IMR-90 (cell line): ENCODE data around the gene HSD17B11.
"Not testable (repeated sequence)": the region's sequence is repeated elsewhere in the genome, so short reads cannot be mapped to it uniquely, and the experiment has no call there.

Experiments used
- BHLHE40 ChIP-seq: fragments of 150-350 bp; IDR thresholded peaks from 2 replicates; pipeline ENCODE4 v1.6.1; 2016; ENCODE audit warnings: mild to moderate bottlenecking, low read depth, low read length
- CEBPB ChIP-seq: IDR thresholded peaks from 2 replicates; pipeline ENCODE4 v1.6.1; 2012; ENCODE audit warnings: low read depth, low read length, improper control_type of control experiment
- CHD1 ChIP-seq: IDR thresholded peaks from 2 replicates; pipeline ENCODE4 v1.6.1; 2012; ENCODE audit warnings: low read depth, low read length, improper control_type of control experiment
- FOS ChIP-seq: fragments of 150-350 bp; IDR thresholded peaks from 2 replicates; pipeline ENCODE4 v1.6.1; 2016; ENCODE audit warnings: low read depth, low read length
- MAFK ChIP-seq: IDR thresholded peaks from 2 replicates; pipeline ENCODE4 v1.6.1; 2012; ENCODE audit warnings: low read depth, low read length, improper control_type of control experiment
- MAZ ChIP-seq: IDR thresholded peaks from 2 replicates; pipeline ENCODE4 v1.6.1; 2012; ENCODE audit warnings: low read depth, mild to moderate bottlenecking, low read length, improper control_type of control experiment, moderate library complexity, borderline replicate concordance
- MXI1 ChIP-seq: IDR thresholded peaks from 2 replicates; pipeline ENCODE4 v1.6.1; 2012; ENCODE audit warnings: low read depth, mild to moderate bottlenecking, low read length, moderate library complexity, borderline replicate concordance
- POLR2A ChIP-seq: IDR thresholded peaks from 2 replicates; pipeline ENCODE4 v1.6.1; 2012; ENCODE audit warnings: mild to moderate bottlenecking, low read depth, low read length
- RAD21 ChIP-seq: IDR thresholded peaks from 2 replicates; pipeline ENCODE4 v1.6.1; 2012; ENCODE audit warnings: low read length, improper control_type of control experiment
- RCOR1 ChIP-seq: IDR thresholded peaks from 2 replicates; pipeline ENCODE4 v1.6.1; 2012; ENCODE audit warnings: mild to moderate bottlenecking, low read length, improper control_type of control experiment; ENCODE audit not compliant: insufficient replicate concordance
- RFX5 ChIP-seq: IDR thresholded peaks from 2 replicates; pipeline ENCODE4 v1.8.0; 2012; ENCODE audit warnings: low read depth, mild to moderate bottlenecking, low read length, moderate library complexity
- SMC3 ChIP-seq: fragments of 150-350 bp; IDR thresholded peaks from 2 replicates; pipeline ENCODE4 v1.6.1; 2016; ENCODE audit warnings: low read depth, mild to moderate bottlenecking, antibody characterized with exemption, low read length, moderate library complexity
- TF ChIP-seq, protein P1 (sequence below): fragments of 150-350 bp; IDR thresholded peaks from 2 replicates; pipeline ENCODE4 v1.6.1; 2016; ENCODE audit warnings: low read depth, mild to moderate bottlenecking, low read length, moderate library complexity, borderline replicate concordance
- TF ChIP-seq, protein P2 (sequence below): conservative IDR thresholded peaks from 2 replicates; pipeline ENCODE4 v1.5.1; 2012; ENCODE audit warnings: mild to moderate bottlenecking, low read depth, low read length, improper control_type of control experiment

DNA sequence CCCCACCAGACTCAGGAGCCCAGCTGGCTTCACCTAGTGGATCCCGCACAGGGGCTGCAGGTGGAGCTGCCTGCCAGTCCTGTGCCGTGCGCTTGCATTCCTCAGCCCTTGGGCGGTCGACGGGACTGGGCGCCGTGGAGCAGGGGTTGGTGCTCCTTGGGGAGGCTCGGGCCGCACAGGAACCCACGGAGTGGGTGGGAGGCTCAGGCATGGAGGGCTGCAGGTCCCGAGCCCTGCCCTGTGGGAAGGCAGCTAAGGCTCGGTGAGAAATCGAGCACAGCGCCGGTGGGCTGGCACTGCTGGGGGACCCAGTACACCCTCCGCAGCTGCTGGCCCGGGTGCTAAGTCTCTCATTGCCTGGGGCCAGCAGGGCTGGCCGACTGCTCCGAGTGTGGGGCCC is 4.9 kb upstream of the HSD17B11 start:
- TF ChIP-seq POLR2A, SMC3, BHLHE40, RCOR1, MAFK, RAD21, MXI1, CEBPB, FOS, CHD1, RFX5, MAZ: not testable (repeated sequence)
- TF ChIP-seq, protein P1, sequence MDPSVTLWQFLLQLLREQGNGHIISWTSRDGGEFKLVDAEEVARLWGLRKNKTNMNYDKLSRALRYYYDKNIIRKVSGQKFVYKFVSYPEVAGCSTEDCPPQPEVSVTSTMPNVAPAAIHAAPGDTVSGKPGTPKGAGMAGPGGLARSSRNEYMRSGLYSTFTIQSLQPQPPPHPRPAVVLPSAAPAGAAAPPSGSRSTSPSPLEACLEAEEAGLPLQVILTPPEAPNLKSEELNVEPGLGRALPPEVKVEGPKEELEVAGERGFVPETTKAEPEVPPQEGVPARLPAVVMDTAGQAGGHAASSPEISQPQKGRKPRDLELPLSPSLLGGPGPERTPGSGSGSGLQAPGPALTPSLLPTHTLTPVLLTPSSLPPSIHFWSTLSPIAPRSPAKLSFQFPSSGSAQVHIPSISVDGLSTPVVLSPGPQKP = not testable (repeated sequence)
- TF ChIP-seq, protein P2, sequence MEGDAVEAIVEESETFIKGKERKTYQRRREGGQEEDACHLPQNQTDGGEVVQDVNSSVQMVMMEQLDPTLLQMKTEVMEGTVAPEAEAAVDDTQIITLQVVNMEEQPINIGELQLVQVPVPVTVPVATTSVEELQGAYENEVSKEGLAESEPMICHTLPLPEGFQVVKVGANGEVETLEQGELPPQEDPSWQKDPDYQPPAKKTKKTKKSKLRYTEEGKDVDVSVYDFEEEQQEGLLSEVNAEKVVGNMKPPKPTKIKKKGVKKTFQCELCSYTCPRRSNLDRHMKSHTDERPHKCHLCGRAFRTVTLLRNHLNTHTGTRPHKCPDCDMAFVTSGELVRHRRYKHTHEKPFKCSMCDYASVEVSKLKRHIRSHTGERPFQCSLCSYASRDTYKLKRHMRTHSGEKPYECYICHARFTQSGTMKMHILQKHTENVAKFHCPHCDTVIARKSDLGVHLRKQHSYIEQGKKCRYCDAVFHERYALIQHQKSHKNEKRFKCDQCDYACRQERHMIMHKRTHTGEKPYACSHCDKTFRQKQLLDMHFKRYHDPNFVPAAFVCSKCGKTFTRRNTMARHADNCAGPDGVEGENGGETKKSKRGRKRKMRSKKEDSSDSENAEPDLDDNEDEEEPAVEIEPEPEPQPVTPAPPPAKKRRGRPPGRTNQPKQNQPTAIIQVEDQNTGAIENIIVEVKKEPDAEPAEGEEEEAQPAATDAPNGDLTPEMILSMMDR = not testable (repeated sequence)
